Parathyroid adenoma (tissue), 2 donors: Measurements from ENCODE around the gene MS4A15.

Experiments
- H2AFZ ChIP-seq: fragments of 300-600 bp; sonication (generic); one replicate; pipeline ENCODE4 v1.7.0; 2017; ENCODE audit warnings: antibody characterized with exemption, mild to moderate bottlenecking
- H3K27ac ChIP-seq: fragments of 300-600 bp; sonication (generic); one replicate; pipeline ENCODE4 v1.7.0; 2017
- H3K27me3 ChIP-seq: fragments of 300-600 bp; sonication (generic); one replicate; pipeline ENCODE4 v1.7.0; 2017; ENCODE audit warnings: low read length; ENCODE audit not compliant: control insufficient read depth, insufficient read depth
- H3K36me3 ChIP-seq: fragments of 300-600 bp; sonication (generic); one replicate; pipeline ENCODE4 v1.7.0; 2017; ENCODE audit warnings: low read length; ENCODE audit not compliant: control insufficient read depth, insufficient read depth
- H3K4me1 ChIP-seq: fragments of 300-600 bp; sonication (generic); one replicate; pipeline ENCODE4 v1.7.0; 2017; ENCODE audit warnings: control low read depth
- H3K4me2 ChIP-seq: fragments of 300-600 bp; sonication (generic); one replicate; pipeline ENCODE4 v1.7.0; 2017; ENCODE audit warnings: low read length
- H3K4me3 ChIP-seq: fragments of 300-600 bp; sonication (generic); one replicate; pipeline ENCODE4 v1.7.0; 2017; ENCODE audit warnings: low read depth, low read length
- H3K79me2 ChIP-seq: fragments of 300-600 bp; sonication (generic); one replicate; pipeline ENCODE4 v1.7.0; 2017; ENCODE audit warnings: control low read depth
- H3K9ac ChIP-seq: fragments of 300-600 bp; sonication (generic); one replicate; pipeline ENCODE4 v1.7.0; 2017; ENCODE audit warnings: mild to moderate bottlenecking
- H3K9me3 ChIP-seq: fragments of 300-600 bp; sonication (generic); one replicate; pipeline ENCODE4 v1.7.0; 2017; ENCODE audit warnings: low read length; ENCODE audit not compliant: control insufficient read depth
- TF ChIP-seq, protein P1 (sequence below): fragments of 300-600 bp; sonication (generic); IDR thresholded peaks from one replicate; pipeline ENCODE4 v1.7.0; 2017; ENCODE audit warnings: antibody characterized with exemption, mild to moderate bottlenecking
- donor health status: primary hyperparathyroidism.

The MS4A15 gene

DNA sequence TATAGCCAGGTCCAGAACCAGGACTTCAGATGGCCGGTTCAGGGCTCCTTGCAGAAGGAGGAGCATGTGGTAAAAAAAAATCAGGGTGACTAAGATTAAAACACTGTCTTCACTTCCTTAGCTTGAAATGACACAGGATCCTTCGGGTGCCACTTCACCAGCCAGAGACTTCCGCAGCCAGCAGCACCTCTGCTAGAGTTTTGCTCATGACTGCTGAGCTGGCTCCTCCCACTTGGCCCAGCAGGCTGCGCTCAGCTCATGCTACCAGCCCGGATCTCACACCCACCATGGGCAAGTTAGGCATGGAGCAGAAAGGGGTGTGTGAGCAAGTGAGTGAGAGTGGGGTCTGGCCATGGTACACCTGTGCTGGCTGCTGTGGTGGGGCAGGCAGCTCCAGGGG, 38.7 kb upstream of the MS4A15 start:
- no peak overlapping the region for H3K27ac ChIP-seq

DNA sequence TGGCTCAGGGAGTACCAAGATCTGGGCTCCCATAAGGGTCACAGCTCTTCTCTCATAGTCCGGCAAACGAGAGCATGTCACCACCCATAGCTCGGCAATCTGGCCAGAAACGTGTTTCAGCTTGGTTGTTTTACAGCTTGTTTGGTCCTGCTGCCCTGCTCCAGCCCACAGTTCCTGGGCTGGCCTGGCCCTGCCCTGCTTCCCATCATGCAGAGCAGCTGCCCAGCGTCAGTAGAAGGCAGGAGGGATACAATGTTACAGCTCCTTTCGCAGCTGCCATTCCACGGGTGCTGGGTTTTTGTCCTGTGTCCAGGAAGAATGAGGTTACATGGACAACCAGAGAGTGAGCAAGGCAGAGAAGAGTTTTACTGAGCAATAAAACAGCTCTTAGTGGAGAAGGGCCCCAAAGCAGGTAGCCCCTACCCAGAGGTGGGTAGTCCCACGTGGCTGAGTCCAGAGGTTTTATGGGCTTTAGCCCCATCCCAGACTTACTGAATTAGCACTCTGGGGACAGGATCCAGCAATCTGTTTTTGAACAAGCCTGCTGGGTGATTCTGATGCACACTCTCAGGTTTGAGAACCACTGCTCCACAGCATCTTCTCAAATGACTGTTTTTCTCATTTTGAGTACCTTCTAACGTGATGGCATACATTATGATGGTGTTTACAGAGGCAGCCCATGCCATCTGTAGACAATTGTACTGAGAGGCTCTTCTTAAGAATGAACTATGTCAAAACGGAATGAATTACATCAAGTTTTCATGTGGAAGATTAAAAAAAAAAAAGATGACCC, 37.9 kb upstream of the MS4A15 start:
- H3K9ac ChIP-seq = no peak overlapping the region
- H3K4me2 ChIP-seq = no peak overlapping the region

More for the DNA sequence above, 38.7 kb upstream of the MS4A15 start:
- Histone ChIP-seq H3K9ac (no peak overlapping the region), H3K4me2 (no peak overlapping the region), H3K27me3 (no peaks in the 10 kb centered on the region), H3K4me1 (no peaks in the 10 kb centered on the region), H3K4me3 (no peak overlapping the region), H3K79me2 (no peaks in the 10 kb centered on the region), H2AFZ (no peak overlapping the region), H3K36me3 (no peaks in the 10 kb centered on the region), H3K9me3 (no peaks in the 10 kb centered on the region)
- TF ChIP-seq, protein P1, sequence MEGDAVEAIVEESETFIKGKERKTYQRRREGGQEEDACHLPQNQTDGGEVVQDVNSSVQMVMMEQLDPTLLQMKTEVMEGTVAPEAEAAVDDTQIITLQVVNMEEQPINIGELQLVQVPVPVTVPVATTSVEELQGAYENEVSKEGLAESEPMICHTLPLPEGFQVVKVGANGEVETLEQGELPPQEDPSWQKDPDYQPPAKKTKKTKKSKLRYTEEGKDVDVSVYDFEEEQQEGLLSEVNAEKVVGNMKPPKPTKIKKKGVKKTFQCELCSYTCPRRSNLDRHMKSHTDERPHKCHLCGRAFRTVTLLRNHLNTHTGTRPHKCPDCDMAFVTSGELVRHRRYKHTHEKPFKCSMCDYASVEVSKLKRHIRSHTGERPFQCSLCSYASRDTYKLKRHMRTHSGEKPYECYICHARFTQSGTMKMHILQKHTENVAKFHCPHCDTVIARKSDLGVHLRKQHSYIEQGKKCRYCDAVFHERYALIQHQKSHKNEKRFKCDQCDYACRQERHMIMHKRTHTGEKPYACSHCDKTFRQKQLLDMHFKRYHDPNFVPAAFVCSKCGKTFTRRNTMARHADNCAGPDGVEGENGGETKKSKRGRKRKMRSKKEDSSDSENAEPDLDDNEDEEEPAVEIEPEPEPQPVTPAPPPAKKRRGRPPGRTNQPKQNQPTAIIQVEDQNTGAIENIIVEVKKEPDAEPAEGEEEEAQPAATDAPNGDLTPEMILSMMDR = no peak

DNA sequence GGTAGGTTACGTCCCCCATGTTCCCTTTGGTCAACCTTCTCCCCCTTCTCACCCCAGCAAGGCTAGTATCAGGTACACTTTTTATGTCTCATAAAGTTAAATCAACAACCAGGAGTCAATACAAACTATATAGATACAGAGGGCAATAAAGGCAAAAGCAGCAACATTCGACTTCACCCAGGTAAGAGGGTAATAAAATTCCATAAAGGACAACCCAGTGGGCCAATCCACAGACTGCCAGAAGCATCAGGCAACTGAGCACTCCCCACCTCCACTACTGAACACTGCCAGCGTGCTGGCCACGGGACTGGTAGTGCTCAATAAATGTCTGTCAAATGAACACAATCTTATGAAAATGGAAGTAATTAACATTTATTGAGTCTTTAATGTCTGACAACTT, 37.3 kb upstream of the MS4A15 start:
- Histone ChIP-seq H3K27ac (no peak overlapping the region), H3K79me2 (no peaks in the 10 kb centered on the region), H3K36me3 (no peaks in the 10 kb centered on the region), H3K4me2 (no peak overlapping the region), H3K4me1 (no peaks in the 10 kb centered on the region), H3K4me3 (no peak overlapping the region), H3K9ac (no peak overlapping the region), H3K27me3 (no peaks in the 10 kb centered on the region), H2AFZ (no peak overlapping the region), H3K9me3 (no peaks in the 10 kb centered on the region)
- TF ChIP-seq, protein P1 = no peak

More for the DNA sequence above, 37.9 kb upstream of the MS4A15 start:
- no peaks in the 10 kb centered on the region for H3K27me3 ChIP-seq
- H3K27ac ChIP-seq = no peak overlapping the region
- no peaks in the 10 kb centered on the region for H3K79me2 ChIP-seq
- no peak overlapping the region for H2AFZ ChIP-seq
- TF ChIP-seq, protein P1 = no peak
- no peaks in the 10 kb centered on the region for H3K4me1 ChIP-seq
- no peak overlapping the region for H3K4me3 ChIP-seq
- H3K9me3 ChIP-seq = no peaks in the 10 kb centered on the region
- H3K36me3 ChIP-seq = no peaks in the 10 kb centered on the region

DNA sequence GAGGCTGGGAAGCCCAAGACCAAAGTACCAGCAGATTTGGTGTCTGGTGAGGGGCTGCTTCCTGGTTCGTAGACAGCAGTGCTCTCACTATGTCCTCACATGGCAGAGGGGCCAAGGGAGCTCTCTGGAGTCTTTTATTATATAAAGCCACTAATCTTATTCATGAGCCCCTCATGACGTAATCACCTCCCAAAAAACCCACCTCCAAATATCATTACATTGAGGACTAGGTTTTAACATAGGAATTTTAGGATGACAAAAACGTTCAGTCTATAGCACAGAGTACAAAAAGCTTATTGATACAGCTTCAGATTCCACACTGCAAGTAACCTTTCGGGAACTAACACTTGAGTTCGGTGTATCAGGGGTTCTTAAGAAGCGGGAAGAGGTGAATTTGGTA, 36.2 kb upstream of the MS4A15 start:
- Histone ChIP-seq H3K4me1 (no peaks in the 10 kb centered on the region), H3K27ac (no peak overlapping the region), H3K79me2 (no peaks in the 10 kb centered on the region), H3K9me3 (no peaks in the 10 kb centered on the region), H3K27me3 (no peaks in the 10 kb centered on the region), H3K4me3 (no peak overlapping the region), H3K36me3 (no peaks in the 10 kb centered on the region), H3K9ac (no peak overlapping the region), H2AFZ (no peak overlapping the region), H3K4me2 (no peak overlapping the region)
- TF ChIP-seq, protein P1 = no peak

DNA sequence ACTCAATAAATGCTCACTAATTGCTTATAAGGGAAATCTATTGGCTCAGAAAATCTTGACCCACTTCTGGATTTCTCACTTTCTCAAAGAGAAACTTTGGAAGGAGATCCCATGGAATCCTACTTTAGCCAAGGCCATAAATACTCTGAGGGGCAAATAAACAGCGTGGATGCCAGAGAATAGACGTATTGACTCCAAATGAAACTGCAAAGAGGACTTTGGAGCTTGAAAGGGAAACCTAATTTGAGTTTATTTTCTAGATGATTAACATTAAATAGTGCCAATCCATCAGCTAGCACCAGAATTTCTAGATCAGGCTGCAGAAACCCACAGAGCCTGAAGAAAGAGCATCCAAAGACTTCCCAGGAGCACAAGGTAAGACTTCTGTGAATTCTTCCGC, 32.2 kb upstream of the MS4A15 start, which contains the start of gene MS4A18:
Gene MS4A18 (plus strand): TSS at position 301 of the 400 bp plus-strand sequence.
- Histone ChIP-seq H3K36me3 (no peaks in the 10 kb centered on the region), H2AFZ (no peak within 1 kb of the TSS), H3K79me2 (no peaks in the 10 kb centered on the region), H3K27ac (no peak within 1 kb of the TSS), H3K4me2 (no peak within 1 kb of the TSS), H3K4me1 (no peaks in the 10 kb centered on the region), H3K9me3 (no peaks in the 10 kb centered on the region), H3K4me3 (no peak within 1 kb of the TSS), H3K27me3 (no peaks in the 10 kb centered on the region), H3K9ac (no peak within 1 kb of the TSS)
- TF ChIP-seq, protein P1 = no peak
